ENCODE results near the gene RPS15. TPM values are rescaled to one million over a fixed set of nuclear protein-coding genes. Genes with fewer than 3 reads are reported as not detected.

RPS15 gene
- total and polyA plus RNA-seq, 9 of the 15 experiments (the other 6 are each of a cell fraction or from before 2014, with no cell fraction given), result 605 to 2,791 (median 957) TPM

DNA sequence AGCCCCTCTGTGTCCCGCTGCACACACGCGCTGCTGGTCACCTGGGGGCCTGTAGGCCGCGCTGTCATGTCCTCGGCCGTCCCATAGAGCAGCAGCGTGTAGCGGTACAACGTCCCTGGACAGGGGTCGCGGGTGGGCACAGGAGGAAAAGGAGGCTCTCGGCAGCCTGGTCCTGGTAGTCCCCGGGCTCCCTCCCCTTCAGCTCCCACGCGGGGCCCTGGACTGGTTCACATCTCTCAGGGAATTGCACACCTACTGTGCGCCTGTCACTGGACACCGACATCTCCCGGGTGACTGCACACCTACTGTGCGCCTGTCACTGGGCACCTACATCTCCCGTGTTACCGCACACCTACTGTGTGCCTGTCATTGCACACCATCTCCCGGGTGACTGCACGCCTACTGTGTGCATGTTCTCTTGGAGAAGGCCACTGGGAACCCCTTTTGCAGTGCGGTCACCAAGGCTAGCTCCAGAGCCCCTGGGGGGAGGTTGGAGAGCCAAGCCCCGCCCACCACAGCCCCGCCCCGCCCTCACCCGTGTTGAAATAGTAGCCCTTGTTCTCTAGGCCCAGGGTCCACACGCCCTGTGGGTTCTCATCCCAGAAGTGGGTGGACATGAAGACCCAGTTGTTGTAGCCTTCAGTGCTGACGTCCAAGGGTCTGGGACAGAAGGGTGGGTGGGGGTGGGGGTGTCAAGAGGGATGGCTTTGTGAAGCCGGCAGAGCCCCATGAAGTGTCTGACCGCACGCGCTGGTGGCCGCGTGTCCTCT lies 44.4 kb downstream of the RPS15 start (continued):
- no peak for TF ChIP-seq SIX5 (IDR thresholded peaks at IDR 0.05; ENCODE audit: borderline replicate concordance in 1 of 2, insufficient read depth in 1 of 2, low read depth in 1 of 2, low read length in 2 of 2)
- no peak for TF ChIP-seq DIDO1 (tag; IDR thresholded peaks at IDR 0.05; ENCODE audit: low read depth)
- no peak for TF ChIP-seq ZNF146 (CRISPR knock-in tag; IDR thresholded peaks at IDR 0.05; ENCODE audit: unreplicated experiment)
- TF ChIP-seq BACH1 (tag; IDR thresholded peaks at IDR 0.05), result no peak
- TF ChIP-seq, protein P1, sequence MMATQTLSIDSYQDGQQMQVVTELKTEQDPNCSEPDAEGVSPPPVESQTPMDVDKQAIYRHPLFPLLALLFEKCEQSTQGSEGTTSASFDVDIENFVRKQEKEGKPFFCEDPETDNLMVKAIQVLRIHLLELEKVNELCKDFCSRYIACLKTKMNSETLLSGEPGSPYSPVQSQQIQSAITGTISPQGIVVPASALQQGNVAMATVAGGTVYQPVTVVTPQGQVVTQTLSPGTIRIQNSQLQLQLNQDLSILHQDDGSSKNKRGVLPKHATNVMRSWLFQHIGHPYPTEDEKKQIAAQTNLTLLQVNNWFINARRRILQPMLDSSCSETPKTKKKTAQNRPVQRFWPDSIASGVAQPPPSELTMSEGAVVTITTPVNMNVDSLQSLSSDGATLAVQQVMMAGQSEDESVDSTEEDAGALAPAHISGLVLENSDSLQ (IDR thresholded peaks at IDR 0.05), result peak; percentile 11; the same call in 1 of the 2 replicates
- TF ChIP-seq, protein P2, sequence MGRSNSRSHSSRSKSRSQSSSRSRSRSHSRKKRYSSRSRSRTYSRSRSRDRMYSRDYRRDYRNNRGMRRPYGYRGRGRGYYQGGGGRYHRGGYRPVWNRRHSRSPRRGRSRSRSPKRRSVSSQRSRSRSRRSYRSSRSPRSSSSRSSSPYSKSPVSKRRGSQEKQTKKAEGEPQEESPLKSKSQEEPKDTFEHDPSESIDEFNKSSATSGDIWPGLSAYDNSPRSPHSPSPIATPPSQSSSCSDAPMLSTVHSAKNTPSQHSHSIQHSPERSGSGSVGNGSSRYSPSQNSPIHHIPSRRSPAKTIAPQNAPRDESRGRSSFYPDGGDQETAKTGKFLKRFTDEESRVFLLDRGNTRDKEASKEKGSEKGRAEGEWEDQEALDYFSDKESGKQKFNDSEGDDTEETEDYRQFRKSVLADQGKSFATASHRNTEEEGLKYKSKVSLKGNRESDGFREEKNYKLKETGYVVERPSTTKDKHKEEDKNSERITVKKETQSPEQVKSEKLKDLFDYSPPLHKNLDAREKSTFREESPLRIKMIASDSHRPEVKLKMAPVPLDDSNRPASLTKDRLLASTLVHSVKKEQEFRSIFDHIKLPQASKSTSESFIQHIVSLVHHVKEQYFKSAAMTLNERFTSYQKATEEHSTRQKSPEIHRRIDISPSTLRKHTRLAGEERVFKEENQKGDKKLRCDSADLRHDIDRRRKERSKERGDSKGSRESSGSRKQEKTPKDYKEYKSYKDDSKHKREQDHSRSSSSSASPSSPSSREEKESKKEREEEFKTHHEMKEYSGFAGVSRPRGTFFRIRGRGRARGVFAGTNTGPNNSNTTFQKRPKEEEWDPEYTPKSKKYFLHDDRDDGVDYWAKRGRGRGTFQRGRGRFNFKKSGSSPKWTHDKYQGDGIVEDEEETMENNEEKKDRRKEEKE (IDR thresholded peaks at IDR 0.05; ENCODE audit: borderline replicate concordance in 1 of 2, control insufficient read depth in 1 of 2, low read depth in 2 of 2, low read length in 1 of 2), result no peak
- peak; percentile 34; the same call in 1 of the 2 replicates for TF ChIP-seq ZBTB7A (IDR thresholded peaks at IDR 0.05; ENCODE audit: borderline replicate concordance, control insufficient read depth, low read depth, low read length)
- TF ChIP-seq ZNF584 (CRISPR knock-in tag; IDR thresholded peaks at IDR 0.05; ENCODE audit: low read depth), result no peak
- TF ChIP-seq, protein P3, sequence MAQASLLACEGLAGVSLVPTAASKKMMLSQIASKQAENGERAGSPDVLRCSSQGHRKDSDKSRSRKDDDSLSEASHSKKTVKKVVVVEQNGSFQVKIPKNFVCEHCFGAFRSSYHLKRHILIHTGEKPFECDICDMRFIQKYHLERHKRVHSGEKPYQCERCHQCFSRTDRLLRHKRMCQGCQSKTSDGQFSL (CRISPR knock-in tag; IDR thresholded peaks at IDR 0.05), result no peak
- TF ChIP-seq, protein P3 (tag; IDR thresholded peaks at IDR 0.05), result 0 out of 4 replicates have a peak, but pooled peaks of 1 of the 2 experiments have one; percentile 30
- no peak for TF ChIP-seq MEF2A (IDR thresholded peaks at IDR 0.05; ENCODE audit: control insufficient read depth, low read depth, low read length)
- TF ChIP-seq ZNF280A (IDR thresholded peaks at IDR 0.05; ENCODE audit: low read depth, partially characterized antibody), result peak; percentile 50
- TF ChIP-seq NCOA2 (IDR thresholded peaks at IDR 0.05; ENCODE audit: partially characterized antibody in 2 of 2), result no peak
- TF ChIP-seq FOXM1 (IDR thresholded peaks at IDR 0.05; ENCODE audit: low read depth), result no peak
- 0 out of 2 replicates have a peak, but pooled peaks have one; percentile 22 for TF ChIP-seq FOXM1 (CRISPR knock-in tag; IDR thresholded peaks at IDR 0.05; ENCODE audit: low read depth)
- no peak for TF ChIP-seq ZBTB9 (CRISPR knock-in tag; IDR thresholded peaks at IDR 0.05)
- TF ChIP-seq FOS (IDR thresholded peaks at IDR 0.05; ENCODE audit: extremely low read depth, insufficient read length), result no peak
- TF ChIP-seq SIN3B (IDR thresholded peaks at IDR 0.05; ENCODE audit: low read depth), result no peak

Measured in K562 (cell line).